T-cell (primary cell): ENCODE results near the gene ENPP4. TPM values are rescaled to one million over a fixed set of nuclear protein-coding genes. Genes with fewer than 3 reads are reported as not detected.
"Not testable (repeated sequence)": the region's sequence is repeated elsewhere in the genome, so short reads cannot be mapped to it uniquely, and the experiment has no call there.

Source experiments
- ATAC-seq, 4 experiments: fragments of 200-7000 bp in 3 of 4; fragments of 150-1000 bp in 1 of 4; cut with Tn5 transposase; replicated peaks in 1 of 4; 1 replicate in 3 of 4; 2 replicates in 1 of 4; pipeline ENCODE4 v1.10.0; 2021; ENCODE audit warnings: moderate library complexity in 3 of 4, mild to moderate bottlenecking in 2 of 4, moderate number of reproducible peaks in 1 of 4
- CTCF ChIA-PET, 2 donors: fragments of 300-600 bp; sonication (Branson Sonifier 250); formaldehyde crosslinking; loops; one replicate each; lab custom pipeline; 2022; ENCODE audit warnings: antibody characterized with exemption in 2 of 2; lab: Charles Lee
- POLR2A ChIA-PET, 2 donors: fragments of 300-600 bp; sonication (Branson Sonifier 250); formaldehyde crosslinking; loops; one replicate each; lab custom pipeline; 2022; ENCODE audit warnings: antibody characterized with exemption in 2 of 2; lab: Charles Lee
- DNase-seq, 35 experiments: peaks; one replicate each; pipeline versions ENCODE4 v3.0.0 to v3.0.0-alpha.2; 2013 to 2023
- H3K27ac ChIP-seq: one replicate; pipeline ENCODE4 v1.5.1; 2013; ENCODE audit warnings: low read length
- H3K27me3 ChIP-seq, 2 experiments: replicated peaks in 1 of 2; 1 replicate in 1 of 2; 2 replicates in 1 of 2; pipeline versions ENCODE4 v1.6.1 to v1.7.0; 2013; ENCODE audit warnings: low read length in 1 of 2, mixed read lengths in 1 of 2; ENCODE audit not compliant: control insufficient read depth in 2 of 2, insufficient read depth in 2 of 2; ENCODE audit errors: extremely low read depth in 1 of 2
- H3K36me3 ChIP-seq, 2 donors: 1 replicate in 1 of 2; 2 replicates in 1 of 2; pipeline versions ENCODE4 v1.6.1 to v1.7.0; 2013; ENCODE audit warnings: low read length in 1 of 2; ENCODE audit not compliant: control insufficient read depth in 2 of 2, insufficient read depth in 1 of 2; ENCODE audit errors: extremely low read depth in 1 of 2
- H3K4me1 ChIP-seq, 2 experiments: 1 replicate in 1 of 2; 2 replicates in 1 of 2; pipeline versions ENCODE4 v1.6.1 to v1.7.0; 2013; ENCODE audit warnings: low read length in 2 of 2, mixed read lengths in 1 of 2; ENCODE audit not compliant: insufficient read depth in 2 of 2, control insufficient read depth in 1 of 2; ENCODE audit errors: extremely low read depth in 1 of 2
- H3K4me3 ChIP-seq, 2 donors: 1 replicate in 1 of 2; 2 replicates in 1 of 2; pipeline versions ENCODE4 v1.5.1 to v1.7.0; 2013; ENCODE audit warnings: mild to moderate bottlenecking in 2 of 2, low read length in 1 of 2, moderate library complexity in 1 of 2; ENCODE audit not compliant: control insufficient read depth in 1 of 2; ENCODE audit errors: extremely low read depth in 1 of 2
- H3K9me3 ChIP-seq: 2 replicates; pipeline ENCODE4 v1.7.0; 2013
- H3K27ac Mint-ChIP-seq, 2 donors: one replicate each; pipeline ENCODE4 v1.8.0; 2020 to 2021; ENCODE audit warnings: mild to moderate bottlenecking in 2 of 2, mixed read lengths in 2 of 2
- H3K27me3 Mint-ChIP-seq, 2 donors: one replicate each; pipeline ENCODE4 v1.8.0; 2021 to 2022; ENCODE audit warnings: mixed read lengths in 2 of 2
- H3K36me3 Mint-ChIP-seq: one replicate; pipeline ENCODE4 v1.8.0; 2021; ENCODE audit warnings: mixed read lengths
- H3K4me1 Mint-ChIP-seq, 3 donors: one replicate each; pipeline ENCODE4 v1.8.0; 2020 to 2022; ENCODE audit warnings: mixed read lengths in 3 of 3, mild to moderate bottlenecking in 1 of 3
- H3K4me3 Mint-ChIP-seq, 3 donors: one replicate each; pipeline ENCODE4 v1.8.0; 2020 to 2022; ENCODE audit warnings: mild to moderate bottlenecking in 3 of 3, mixed read lengths in 3 of 3, moderate library complexity in 3 of 3
- H3K9me3 Mint-ChIP-seq, 3 donors: one replicate each; pipeline ENCODE4 v1.8.0; 2020 to 2022; ENCODE audit warnings: mixed read lengths in 3 of 3
- WGBS: methylation state at CpG from one replicate; pipeline ENCODE4 v1.1.5; 2013; ENCODE audit warnings: missing lambda C conversion rate; ENCODE audit not compliant: insufficient coverage; 5-methylcytosine and 5-hydroxymethylcytosine counted together
- total RNA-seq, 35 experiments: library from RNA in 6 of 35; stranded (reverse) in 6 of 35; fragments of 120-200 nt in 1 of 35; gene quantifications; one replicate each; pipeline versions ENCODE4 v1.2.1 to v1.2.4 and lab custom pipeline; 2013 to 2026

The ENPP4 gene
- total RNA-seq, 5 donors from 2014 or later (not counting 1 experiment from before 2014, with no cell fraction given) = 6.3 to 9.4 (median 8.1) TPM

- peaks cover 0 to 10% (median 6%) of the 10 kb centered on the region in 3 donors for H3K9me3 Mint-ChIP-seq
- peaks cover 21 to 42% (median 34%) of the 10 kb centered on the region in 3 donors for H3K4me1 Mint-ChIP-seq
- ChIA-PET CTCF (no interaction called here), POLR2A (no interaction called here)
- no peaks in the 10 kb centered on the region for H3K27me3 Mint-ChIP-seq
- Histone ChIP-seq H3K9me3 (no peaks in the 10 kb centered on the region), H3K27me3 (no peaks in the 10 kb centered on the region), H3K4me1 (peaks cover 0 to 10% of the 10 kb centered on the region in 2 experiments), H3K27ac (no peak overlapping the region), H3K36me3 (no peaks in the 10 kb centered on the region), H3K4me3 (no peak overlapping the region)
- WGBS = 83% methylated on average over 2 of the region's 3 CpGs
- no peak overlapping the region for H3K4me3 Mint-ChIP-seq
- H3K27ac Mint-ChIP-seq = no peak overlapping the region
- H3K36me3 Mint-ChIP-seq = peaks cover 46% of the 10 kb centered on the region
- ATAC-seq = no peak
- DNase-seq = no peak
These were observed 11.0 kb upstream of the ENPP4 start for GRCh38 chr6:46118836-46119235.

GRCh38 chr6:46119679-46120078, 10.1 kb upstream of the ENPP4 start:
- H3K4me1 ChIP-seq = peaks cover 0 to 10% of the 10 kb centered on the region in 2 experiments
- H3K9me3 ChIP-seq, H3K27ac Mint-ChIP-seq, H3K27me3 Mint-ChIP-seq, ATAC-seq, H3K36me3 ChIP-seq, H3K4me3 ChIP-seq, H3K27ac ChIP-seq, CTCF ChIA-PET, H3K27me3 ChIP-seq: not testable (repeated sequence)
- Mint-ChIP-seq H3K4me3 (peak overlapping the region in 1 of 3 donors; percentile 18), H3K36me3 (peaks cover 44% of the 10 kb centered on the region), H3K9me3 (peaks cover 0 to 10% (median 6%) of the 10 kb centered on the region in 3 donors), H3K4me1 (peaks cover 21 to 42% (median 34%) of the 10 kb centered on the region in 3 donors)
- peak in 15 of 35 experiments; percentile 0 to 23 (median 9) for DNase-seq
- WGBS = 63% methylated on average over 3 of the region's 5 CpGs
- POLR2A ChIA-PET = interaction anchor here in 1 of 2 donors (0.7 kb wide), 1 partner anchor 1641 kb away, joined by 3 read pairs; no protein-coding TSS in a partner anchor

- no peaks in the 10 kb centered on the region for H3K27me3 Mint-ChIP-seq
- Histone ChIP-seq H3K27me3 (no peaks in the 10 kb centered on the region), H3K36me3 (no peaks in the 10 kb centered on the region), H3K4me3 (peak overlapping the region in 1 of 2 donors; percentile 1), H3K27ac (no peak overlapping the region), H3K9me3 (no peaks in the 10 kb centered on the region), H3K4me1 (peaks cover 8 to 13% of the 10 kb centered on the region in 2 experiments)
- ChIA-PET CTCF (interaction anchor here in 1 of 2 donors (0.7 to 2.4 kb wide), 2 partner anchors 38 to 280 kb away, joined by 3 to 10 read pairs; no protein-coding TSS in a partner anchor), POLR2A (interaction anchor here in 1 of 2 donors (0.6 kb wide), 2 partner anchors 195 to 406 kb away, joined by 3 to 5 read pairs; no protein-coding TSS in a partner anchor)
- H3K4me1 Mint-ChIP-seq = peaks cover 39 to 47% (median 40%) of the 10 kb centered on the region in 3 donors
- peak overlapping the region in 1 of 2 donors; percentile 96 for H3K27ac Mint-ChIP-seq
- H3K4me3 Mint-ChIP-seq = peak overlapping the region; percentile 93 to 100 (median 97)
- ATAC-seq (no peak), DNase-seq (no peak)
- WGBS = no CpG with 5 or more reads among the region's 3 CpGs
- no peaks in the 10 kb centered on the region for H3K36me3 Mint-ChIP-seq
- no peaks in the 10 kb centered on the region for H3K9me3 Mint-ChIP-seq
These were observed 1.3 kb upstream of the ENPP4 start for GRCh38 chr6:46128476-46128875.

GRCh38 chr6:46129291-46129628, 529 bp upstream of the ENPP4 start:
- Mint-ChIP-seq H3K4me3 (peak overlapping the region; percentile 93 to 100 (median 97)), H3K27me3 (no peaks in the 10 kb centered on the region), H3K9me3 (no peaks in the 10 kb centered on the region), H3K36me3 (peaks cover 2% of the 10 kb centered on the region), H3K27ac (peak overlapping the region; percentile 79 to 96), H3K4me1 (peaks cover 40 to 55% (median 47%) of the 10 kb centered on the region in 3 donors)
- POLR2A ChIA-PET = interaction anchor here in 1 of 2 donors (0.5 kb wide), 1 partner anchor 29 kb away, joined by 5 read pairs; no protein-coding TSS in a partner anchor
- H3K27ac ChIP-seq = peak overlapping the region; percentile 66
- peaks cover 8 to 15% of the 10 kb centered on the region in 2 experiments for H3K4me1 ChIP-seq
- 0% methylated on average over 9 of the region's 10 CpGs for WGBS
- no peaks in the 10 kb centered on the region for H3K36me3 ChIP-seq
- H3K9me3 ChIP-seq = no peaks in the 10 kb centered on the region
- ATAC-seq (peak; percentile 25 to 31 (median 26)), DNase-seq (peak in 7 of 35 experiments; percentile 3 to 55 (median 6))
- CTCF ChIA-PET = interaction anchor here in 1 of 2 donors (0.7 to 2.4 kb wide), 6 partner anchors 10 to 281 kb away, joined by 3 to 10 read pairs (median 4); no protein-coding TSS in a partner anchor
- peak overlapping the region; percentile 90 to 100 for H3K4me3 ChIP-seq
- H3K27me3 ChIP-seq = no peaks in the 10 kb centered on the region

DNA sequence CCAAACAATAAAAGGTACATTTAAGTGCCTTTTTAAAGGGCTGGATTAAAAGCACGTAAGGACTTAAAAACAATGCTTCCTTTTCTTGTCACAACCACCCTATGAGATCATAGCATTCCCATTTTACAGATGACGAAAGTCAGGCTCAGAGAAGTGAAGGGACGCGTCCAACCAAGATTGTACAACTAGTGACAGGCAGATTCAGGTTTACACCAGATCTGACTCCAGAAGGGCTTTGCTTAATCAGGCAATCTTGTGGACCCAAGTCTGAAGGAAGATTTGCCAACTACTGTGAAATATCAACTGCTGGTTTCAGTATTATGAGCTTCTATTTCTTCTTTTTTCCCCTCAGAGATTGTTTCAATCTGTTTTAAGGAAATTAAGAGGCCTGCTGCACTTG, 877 bp downstream of the ENPP4 start:
- H3K9me3 Mint-ChIP-seq = no peaks in the 10 kb centered on the region
- WGBS = 73% methylated on average over 4 of the region's 4 CpGs
- H3K36me3 Mint-ChIP-seq = peaks cover 2% of the 10 kb centered on the region
- peak overlapping the region; percentile 71 for H3K27ac ChIP-seq
- peak overlapping the region; percentile 90 to 100 for H3K4me3 ChIP-seq
- ChIA-PET CTCF (no interaction called here), POLR2A (interaction anchor here in 1 of 2 donors (0.5 kb wide), 1 partner anchor 955 kb away, joined by 7 read pairs; no protein-coding TSS in a partner anchor)
- no peaks in the 10 kb centered on the region for H3K27me3 Mint-ChIP-seq
- no peaks in the 10 kb centered on the region for H3K9me3 ChIP-seq
- DNase-seq = peak in 1 of 35 experiments; percentile 20
- H3K4me3 Mint-ChIP-seq = peak overlapping the region; percentile 93 to 100 (median 97)
- no peak for ATAC-seq
- H3K4me1 Mint-ChIP-seq = peaks cover 45 to 63% (median 50%) of the 10 kb centered on the region in 3 donors
- peaks cover 8 to 16% of the 10 kb centered on the region in 2 experiments for H3K4me1 ChIP-seq
- peak overlapping the region; percentile 79 to 86 for H3K27ac Mint-ChIP-seq
- no peaks in the 10 kb centered on the region for H3K36me3 ChIP-seq
- no peaks in the 10 kb centered on the region for H3K27me3 ChIP-seq

DNA sequence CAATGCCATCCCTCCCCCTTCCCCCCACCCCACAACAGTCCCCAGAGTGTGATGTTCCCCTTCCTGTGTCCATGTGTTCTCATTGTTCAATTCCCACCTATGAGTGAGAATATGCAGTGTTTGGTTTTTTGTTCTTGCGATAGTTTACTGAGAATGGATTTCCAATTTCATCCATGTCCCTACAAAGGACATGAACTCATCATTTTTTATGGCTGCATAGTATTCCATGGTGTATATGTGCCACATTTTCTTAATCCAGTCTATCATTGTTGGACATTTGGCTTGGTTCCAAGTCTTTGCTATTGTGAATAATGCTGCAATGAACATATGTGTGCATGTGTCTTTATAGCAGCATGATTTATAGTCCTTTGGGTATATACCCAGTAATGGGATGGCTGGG, 1.5 kb downstream of the ENPP4 start:
- H3K27ac Mint-ChIP-seq, H3K27me3 ChIP-seq, H3K9me3 ChIP-seq, H3K4me3 ChIP-seq, H3K9me3 Mint-ChIP-seq, H3K36me3 ChIP-seq, DNase-seq, H3K27ac ChIP-seq, H3K36me3 Mint-ChIP-seq, CTCF ChIA-PET, ATAC-seq, H3K27me3 Mint-ChIP-seq: not testable (repeated sequence)
- Mint-ChIP-seq H3K4me1 (peaks cover 49 to 63% (median 50%) of the 10 kb centered on the region in 3 donors), H3K4me3 (peak overlapping the region in 1 of 3 donors; percentile 57)
- POLR2A ChIA-PET = interaction anchor here in 1 of 2 donors (0.5 kb wide), 1 partner anchor 954 kb away, joined by 7 read pairs; no protein-coding TSS in a partner anchor
- WGBS = no CpG with 5 or more reads among the region's 1 CpG
- peaks cover 8 to 16% of the 10 kb centered on the region in 2 experiments for H3K4me1 ChIP-seq
